Ascending aorta (tissue), 2 donors: ENCODE results near the gene KIRREL3. TPM values are rescaled to one million over a fixed set of nuclear protein-coding genes. Genes with fewer than 3 reads are reported as not detected.

Experiments used
- DNase-seq, 2 donors: peaks; one replicate each; pipeline ENCODE4 v3.0.0-alpha.2; 2019; ENCODE audit warnings: low spot score in 2 of 2
- H3K27ac ChIP-seq, 2 donors: fragments of 200-600 bp; sonication (generic); one replicate each; pipeline ENCODE4 v1.5.1; 2016 to 2017; ENCODE audit warnings: mild to moderate bottlenecking in 1 of 2
- H3K27me3 ChIP-seq: fragments of 200-600 bp; sonication (generic); one replicate; pipeline ENCODE4 v1.5.1; 2017
- H3K36me3 ChIP-seq, 2 donors: fragments of 200-600 bp; sonication (generic); one replicate each; pipeline ENCODE4 v1.5.1; 2016
- H3K4me1 ChIP-seq, 2 donors: fragments of 200-600 bp; sonication (generic); one replicate each; pipeline ENCODE4 v1.5.1; 2016 to 2017; ENCODE audit warnings: mild to moderate bottlenecking in 1 of 2
- H3K4me3 ChIP-seq, 2 donors: fragments of 200-600 bp; sonication (generic); one replicate each; pipeline ENCODE4 v1.5.1; 2016 to 2017; ENCODE audit warnings: mild to moderate bottlenecking in 1 of 2
- H3K9me3 ChIP-seq, 2 donors: fragments of 200-600 bp; sonication (generic); one replicate each; pipeline ENCODE4 v1.5.1; 2016
- intact Hi-C: fragments of 100-400 bp; cut with DNase I; formaldehyde crosslinking; loops from one replicate; pipeline ENCODE4 v1.15.1; 2023
- total RNA-seq: library from RNA; depleted of rRNA; stranded (reverse); fragments of >200 nt; gene quantifications from one replicate; pipeline ENCODE4 v1.1.0, GENCODE V29; 2016
- TF ChIP-seq, protein P1 (sequence below), 3 experiments: fragments of 200-600 bp in 2 of 3; fragments of 450-650 bp in 1 of 3; sonication (generic) in 2 of 3; IDR thresholded peaks; one replicate each; pipeline ENCODE4 v1.5.1; 2016 to 2019; ENCODE audit warnings: antibody characterized with exemption in 3 of 3, mild to moderate bottlenecking in 1 of 3, moderate library complexity in 1 of 3

Gene KIRREL3
- total RNA-seq, 1 donor from 2014 or later, result not detected

DNA sequence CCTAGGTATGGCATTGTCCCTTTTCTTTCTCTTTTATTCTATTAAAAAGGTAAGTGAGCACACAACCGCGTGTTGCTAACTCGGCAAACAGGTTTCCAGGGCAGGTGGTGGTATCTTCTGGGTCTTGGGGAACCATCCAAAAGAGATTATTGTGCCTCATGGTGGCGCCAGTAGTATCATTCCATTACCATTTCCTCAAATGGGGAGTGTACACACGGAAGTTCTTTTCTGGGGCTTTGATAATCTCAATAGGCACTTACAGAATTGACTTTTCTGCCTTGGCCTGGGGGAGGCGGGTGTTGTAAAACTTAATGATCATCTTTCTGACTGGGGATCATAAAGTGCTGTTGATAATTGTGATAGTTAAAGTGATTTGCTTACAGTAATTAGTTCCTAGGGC is 234.1 kb downstream of the KIRREL3 start:
- H3K36me3 ChIP-seq, result no peaks in the 10 kb centered on the region
- TF ChIP-seq, protein P1, sequence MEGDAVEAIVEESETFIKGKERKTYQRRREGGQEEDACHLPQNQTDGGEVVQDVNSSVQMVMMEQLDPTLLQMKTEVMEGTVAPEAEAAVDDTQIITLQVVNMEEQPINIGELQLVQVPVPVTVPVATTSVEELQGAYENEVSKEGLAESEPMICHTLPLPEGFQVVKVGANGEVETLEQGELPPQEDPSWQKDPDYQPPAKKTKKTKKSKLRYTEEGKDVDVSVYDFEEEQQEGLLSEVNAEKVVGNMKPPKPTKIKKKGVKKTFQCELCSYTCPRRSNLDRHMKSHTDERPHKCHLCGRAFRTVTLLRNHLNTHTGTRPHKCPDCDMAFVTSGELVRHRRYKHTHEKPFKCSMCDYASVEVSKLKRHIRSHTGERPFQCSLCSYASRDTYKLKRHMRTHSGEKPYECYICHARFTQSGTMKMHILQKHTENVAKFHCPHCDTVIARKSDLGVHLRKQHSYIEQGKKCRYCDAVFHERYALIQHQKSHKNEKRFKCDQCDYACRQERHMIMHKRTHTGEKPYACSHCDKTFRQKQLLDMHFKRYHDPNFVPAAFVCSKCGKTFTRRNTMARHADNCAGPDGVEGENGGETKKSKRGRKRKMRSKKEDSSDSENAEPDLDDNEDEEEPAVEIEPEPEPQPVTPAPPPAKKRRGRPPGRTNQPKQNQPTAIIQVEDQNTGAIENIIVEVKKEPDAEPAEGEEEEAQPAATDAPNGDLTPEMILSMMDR (IDR thresholded peaks at IDR 0.05), result no peak
- DNase-seq, result no peak
- intact Hi-C loops, result no loop called here
- no peaks in the 10 kb centered on the region for H3K4me1 ChIP-seq
- H3K27ac ChIP-seq, result no peak overlapping the region
- H3K27me3 ChIP-seq, result no peaks in the 10 kb centered on the region
- H3K9me3 ChIP-seq, result no peaks in the 10 kb centered on the region
- H3K4me3 ChIP-seq, result no peak overlapping the region

DNA sequence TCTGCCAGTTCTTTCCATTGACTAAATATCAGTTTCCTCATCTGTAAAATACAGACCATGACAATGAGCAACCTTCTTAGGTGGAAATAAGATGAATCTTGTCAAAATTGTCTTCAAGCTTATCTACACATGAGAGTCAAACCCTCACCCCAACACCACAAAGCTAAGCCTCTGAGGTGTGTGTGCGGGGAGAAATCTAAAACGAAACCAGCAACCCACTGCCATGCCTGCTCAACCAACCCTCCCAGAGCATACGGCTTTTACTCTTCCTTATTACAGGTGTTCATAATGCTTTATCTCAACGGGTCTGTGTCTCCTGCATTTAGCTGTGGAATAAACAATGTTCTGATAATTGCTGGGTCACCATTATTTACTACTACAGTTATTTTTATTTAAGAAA is 235.4 kb downstream of the KIRREL3 start:
- H3K4me1 ChIP-seq, result no peaks in the 10 kb centered on the region
- H3K9me3 ChIP-seq, result no peaks in the 10 kb centered on the region
- H3K4me3 ChIP-seq, result no peak overlapping the region
- no peaks in the 10 kb centered on the region for H3K36me3 ChIP-seq
- TF ChIP-seq, protein P1 (IDR thresholded peaks at IDR 0.05), result no peak
- H3K27me3 ChIP-seq, result no peaks in the 10 kb centered on the region
- no peak for DNase-seq
- H3K27ac ChIP-seq, result no peak overlapping the region
- intact Hi-C loops, result no loop called here

DNA sequence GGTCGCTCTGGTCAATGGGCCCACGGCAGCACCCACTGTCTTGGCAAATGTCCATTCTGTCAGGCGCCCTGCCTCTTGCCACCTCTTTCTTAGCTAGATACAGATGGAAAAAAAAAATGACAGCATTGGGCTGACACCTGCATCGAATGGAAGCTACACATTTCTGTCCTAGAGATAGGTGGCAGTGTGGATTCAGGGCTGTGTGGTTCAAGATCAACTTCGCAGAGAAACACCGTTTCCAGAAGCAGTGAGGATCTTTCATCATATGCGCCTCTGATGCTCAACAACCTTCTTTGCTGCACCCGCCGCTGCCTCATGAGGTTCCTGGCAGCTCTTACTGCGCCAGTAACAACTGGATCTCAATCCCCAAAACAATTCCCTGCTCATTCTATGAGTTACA is 236.3 kb downstream of the KIRREL3 start:
- Histone ChIP-seq H3K9me3 (no peaks in the 10 kb centered on the region), H3K27ac (no peak overlapping the region), H3K4me3 (no peak overlapping the region), H3K36me3 (no peaks in the 10 kb centered on the region), H3K27me3 (no peaks in the 10 kb centered on the region), H3K4me1 (no peaks in the 10 kb centered on the region)
- DNase-seq, result no peak
- intact Hi-C loops, result no loop called here
- TF ChIP-seq, protein P1 (IDR thresholded peaks at IDR 0.05), result no peak

DNA sequence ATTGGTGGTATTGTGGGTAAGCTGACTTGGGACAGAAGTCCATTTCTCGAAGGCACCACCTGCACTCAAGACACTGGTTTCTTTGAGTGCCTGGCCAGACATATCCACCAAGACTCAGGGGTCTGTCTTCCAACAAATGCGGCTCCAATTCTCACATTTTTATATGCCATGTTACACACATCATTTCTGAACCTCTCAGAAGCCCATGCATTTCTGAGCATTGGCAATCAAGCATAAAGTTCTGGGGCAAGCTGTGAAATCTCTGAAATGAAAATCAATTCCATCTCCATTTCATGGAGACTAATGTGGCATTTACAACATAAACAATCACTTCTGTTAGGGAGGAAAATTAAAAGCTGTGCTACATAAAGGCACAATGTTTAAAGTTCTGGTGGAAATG is 243.7 kb downstream of the KIRREL3 start:
- Histone ChIP-seq H3K27ac (no peak overlapping the region), H3K4me3 (no peak overlapping the region), H3K9me3 (no peaks in the 10 kb centered on the region), H3K36me3 (no peaks in the 10 kb centered on the region), H3K27me3 (no peaks in the 10 kb centered on the region), H3K4me1 (no peaks in the 10 kb centered on the region)
- no peak for DNase-seq
- intact Hi-C loops, result no loop called here
- TF ChIP-seq, protein P1 (IDR thresholded peaks at IDR 0.05), result no peak

DNA sequence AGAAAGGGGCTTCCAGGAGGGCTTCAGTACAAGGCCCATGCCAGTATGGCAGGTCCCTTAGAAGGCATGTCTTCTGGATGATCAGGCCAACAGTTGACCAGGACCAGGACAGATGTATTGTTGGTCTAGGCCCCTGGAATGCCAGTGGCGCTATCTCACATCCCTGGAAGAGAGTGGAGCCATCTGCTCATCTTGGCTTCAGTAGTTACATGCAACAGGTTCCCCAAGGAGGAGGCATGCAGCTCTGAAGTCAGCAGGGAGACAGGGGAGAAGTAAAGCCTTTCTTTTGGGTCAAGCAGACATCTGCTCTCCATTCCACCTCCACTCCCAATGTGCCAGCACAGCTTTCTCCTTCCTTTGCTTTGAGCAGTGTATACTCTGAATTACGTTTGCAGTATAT is 244.1 kb downstream of the KIRREL3 start:
- Histone ChIP-seq H3K27me3 (no peaks in the 10 kb centered on the region), H3K4me1 (no peaks in the 10 kb centered on the region), H3K4me3 (no peak overlapping the region), H3K27ac (no peak overlapping the region), H3K36me3 (no peaks in the 10 kb centered on the region), H3K9me3 (no peaks in the 10 kb centered on the region)
- intact Hi-C loops, result no loop called here
- TF ChIP-seq, protein P1 (IDR thresholded peaks at IDR 0.05), result no peak
- DNase-seq, result no peak

DNA sequence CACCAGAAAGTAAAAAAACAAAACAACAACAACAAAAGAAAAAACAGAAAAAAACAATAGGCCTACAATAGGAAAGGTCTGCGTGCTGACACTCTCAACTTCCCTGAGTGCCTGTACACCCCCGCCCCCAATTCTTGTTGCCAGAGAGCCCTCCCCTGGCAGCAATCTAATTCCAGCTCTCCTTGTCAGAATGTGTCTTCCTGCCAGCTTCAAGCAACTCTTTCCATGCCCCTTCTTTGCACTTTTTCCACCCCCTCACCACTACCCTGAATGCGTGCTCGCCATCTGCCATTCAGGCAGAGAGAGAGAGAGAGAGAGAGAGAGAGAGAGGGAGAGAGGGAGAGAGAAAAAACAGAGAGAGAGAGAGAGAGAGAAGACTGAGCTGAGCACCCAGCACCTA is 245.0 kb downstream of the KIRREL3 start:
- no peaks in the 10 kb centered on the region for H3K4me1 ChIP-seq
- H3K4me3 ChIP-seq, result no peak overlapping the region
- H3K27ac ChIP-seq, result no peak overlapping the region
- H3K27me3 ChIP-seq, result no peaks in the 10 kb centered on the region
- no peaks in the 10 kb centered on the region for H3K36me3 ChIP-seq
- DNase-seq, result no peak
- intact Hi-C loops, result no loop called here
- TF ChIP-seq, protein P1 (IDR thresholded peaks at IDR 0.05), result no peak
- no peaks in the 10 kb centered on the region for H3K9me3 ChIP-seq
